Smooth muscle cell of the brain vasculature (primary cell): ENCODE measurements around the gene KIF16B.
A peak's percentile ranks its signal among the peaks of the same experiment; 100 is the strongest.
"Not testable (repeated sequence)": the region's sequence is repeated elsewhere in the genome, so short reads cannot be mapped to it uniquely, and the experiment has no call there.

Source experiments
- DNase-seq: peaks from one replicate; pipeline ENCODE4 v3.0.0-alpha.2; 2012; ENCODE audit warnings: low read depth, low spot score

The KIF16B gene

DNA sequence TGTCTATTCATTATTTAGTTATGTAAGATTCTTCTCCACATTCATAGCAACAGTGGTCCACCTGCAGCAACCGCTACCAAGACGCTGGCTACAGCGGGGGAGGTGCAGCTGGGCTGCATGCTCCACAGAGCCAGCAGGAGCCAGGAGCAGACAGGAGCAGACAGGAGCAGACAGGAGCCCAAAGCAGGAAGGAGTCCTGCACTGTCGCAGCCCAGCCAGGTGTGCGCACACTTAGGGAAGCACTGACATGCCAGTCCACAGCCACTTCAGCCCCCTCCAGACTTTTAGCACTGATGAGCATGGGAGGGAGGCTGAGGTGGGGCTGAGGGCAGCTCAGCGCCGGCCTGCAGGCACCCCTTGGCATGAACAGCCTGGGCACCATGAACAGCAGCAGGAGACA lies 19.6 kb downstream of the KIF16B start:
- no peak for DNase-seq

DNA sequence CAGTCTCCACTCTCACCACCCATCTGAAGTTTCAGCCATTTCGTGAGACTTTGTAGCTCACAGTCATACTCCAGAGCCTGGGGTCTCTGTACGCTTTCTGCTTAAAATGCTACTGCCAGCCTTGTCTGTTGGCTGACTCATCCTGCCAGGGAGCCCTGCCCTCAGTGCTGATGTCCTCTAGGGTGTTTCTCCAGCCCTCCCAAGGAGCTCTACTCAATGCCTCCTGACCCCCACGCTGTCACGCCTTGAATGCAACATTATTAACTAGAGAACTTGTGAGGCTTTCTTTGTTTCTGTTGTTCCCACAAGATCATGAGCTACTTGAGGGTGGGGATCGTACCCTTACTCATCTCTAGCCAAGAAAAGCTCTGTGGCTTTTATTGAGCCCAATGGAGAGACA lies 20.1 kb downstream of the KIF16B start:
- no peak for DNase-seq

DNA sequence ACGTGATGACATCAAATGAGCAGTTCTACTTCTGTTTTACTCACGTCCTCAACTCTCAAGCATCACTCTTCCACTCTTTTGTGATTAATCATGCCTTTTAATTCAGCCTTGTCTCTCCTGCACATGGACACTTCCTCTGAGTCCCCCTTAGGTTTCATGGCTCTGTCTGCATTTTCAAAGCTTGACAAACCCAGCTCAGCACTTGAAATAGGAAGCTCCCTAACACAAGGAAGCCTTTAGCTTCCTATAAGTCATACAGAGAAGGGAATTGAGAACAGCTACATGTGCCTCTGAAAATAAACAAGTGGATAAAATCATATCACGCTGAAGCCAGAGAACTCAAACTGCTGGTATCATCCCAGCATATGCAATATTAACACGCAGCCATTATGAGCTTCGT lies 21.2 kb downstream of the KIF16B start:
- no peak for DNase-seq

DNA sequence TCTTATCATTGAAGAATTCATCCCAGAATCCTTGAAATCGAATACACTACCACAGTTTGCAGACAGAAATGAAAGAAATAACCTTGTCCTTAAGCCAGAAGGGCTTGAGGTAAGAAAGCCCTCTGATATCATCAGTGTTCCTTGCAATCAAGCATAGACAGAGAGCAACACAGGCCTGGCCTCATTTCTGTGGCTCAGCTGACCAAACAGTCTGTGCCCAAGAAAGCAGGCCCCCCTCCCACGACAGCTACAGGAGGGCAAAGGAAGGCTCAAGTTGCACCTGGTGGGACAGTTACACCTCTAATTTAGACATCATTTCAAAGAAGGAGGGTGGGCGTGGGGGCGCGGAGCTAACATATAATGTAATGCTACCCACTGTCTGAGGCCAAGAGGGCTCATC lies 21.6 kb downstream of the KIF16B start:
- no peak for DNase-seq

DNA sequence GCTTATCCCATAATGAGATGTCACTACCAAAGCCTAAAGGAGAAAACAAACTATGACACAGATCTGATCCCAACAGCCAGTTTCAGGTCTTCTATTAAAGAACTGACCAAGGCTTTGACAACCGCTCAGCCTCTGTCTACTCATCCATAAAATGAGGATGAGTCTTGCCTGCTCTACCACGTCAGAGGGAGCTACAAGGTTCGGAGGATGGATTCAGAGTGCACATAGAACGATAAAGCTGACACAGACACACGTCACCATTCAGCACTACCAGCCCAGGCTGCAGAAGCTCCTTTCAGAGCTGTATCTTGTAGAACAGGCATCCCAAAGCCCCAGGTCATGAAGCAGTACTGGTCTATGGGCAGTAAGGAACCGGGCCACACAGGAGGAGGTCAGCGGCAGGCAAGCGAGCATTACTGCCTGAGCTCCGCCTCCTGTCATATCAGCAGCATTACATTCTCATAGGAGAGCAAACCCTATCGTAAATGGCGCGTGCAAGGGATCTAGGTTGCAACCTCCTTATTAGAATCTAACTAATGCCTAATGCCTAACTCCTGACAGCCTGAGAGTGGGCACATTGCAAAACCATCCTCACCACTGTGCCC lies 25.1 kb downstream of the KIF16B start:
- DNase-seq: no peak

DNA sequence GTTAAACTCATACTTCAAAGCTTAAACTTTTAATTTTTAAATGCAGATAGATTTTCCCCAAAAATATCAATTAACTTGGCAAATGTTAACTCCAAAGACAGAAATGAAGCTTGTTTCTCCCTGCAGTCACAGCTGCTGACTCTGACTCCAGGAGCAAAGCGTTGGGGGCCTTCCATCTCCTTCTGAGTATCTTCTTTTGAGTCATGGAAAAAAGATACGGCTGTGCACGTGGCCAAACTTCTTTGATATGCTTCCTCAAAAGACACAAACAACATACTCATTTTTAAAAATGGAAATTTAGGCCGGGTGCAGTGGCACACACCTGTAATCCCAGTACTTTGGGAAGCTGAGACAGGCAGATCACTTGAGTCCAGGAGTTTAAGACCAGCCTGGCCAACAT lies 28.3 kb downstream of the KIF16B start:
- no peak for DNase-seq

DNA sequence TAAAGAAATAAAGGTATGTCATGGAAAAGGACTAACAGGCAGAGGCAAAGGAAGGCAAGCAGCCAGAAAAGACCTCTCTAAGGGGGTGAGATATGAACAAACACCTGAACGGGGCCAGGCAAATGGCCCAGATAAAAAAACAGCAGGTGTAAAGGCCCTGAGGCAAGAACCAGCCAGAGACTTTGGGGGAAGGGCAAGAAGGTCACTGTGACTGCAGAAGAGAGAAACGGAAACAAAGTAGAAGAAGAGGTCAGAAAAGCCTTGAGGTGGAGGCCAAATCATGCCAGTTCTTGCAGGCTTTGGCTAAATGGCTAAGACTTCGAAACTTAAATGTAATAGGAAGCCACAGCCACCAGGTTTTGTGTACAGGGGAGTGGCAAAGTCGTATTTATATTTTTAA lies 30.8 kb downstream of the KIF16B start:
- no peak for DNase-seq

DNA sequence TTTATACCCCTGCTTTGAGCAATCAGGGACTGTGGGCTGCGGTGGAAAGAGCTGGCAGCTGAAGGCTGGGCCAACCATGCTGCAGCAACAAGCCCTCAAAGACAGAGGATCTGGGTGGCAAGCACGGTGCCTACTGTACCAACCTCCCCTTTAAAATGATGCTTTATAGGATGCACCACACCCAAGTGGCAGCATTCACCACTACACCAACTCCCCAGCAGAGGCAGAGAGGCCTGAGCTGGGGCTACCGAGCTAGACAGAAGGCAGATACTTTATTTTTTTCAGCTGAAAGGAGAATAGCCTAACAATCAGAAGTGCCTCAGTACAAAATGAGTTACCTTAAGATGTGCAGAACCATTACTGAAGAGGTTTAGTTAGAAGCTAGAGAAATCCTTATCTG lies 31.4 kb downstream of the KIF16B start:
- no peak for DNase-seq

DNA sequence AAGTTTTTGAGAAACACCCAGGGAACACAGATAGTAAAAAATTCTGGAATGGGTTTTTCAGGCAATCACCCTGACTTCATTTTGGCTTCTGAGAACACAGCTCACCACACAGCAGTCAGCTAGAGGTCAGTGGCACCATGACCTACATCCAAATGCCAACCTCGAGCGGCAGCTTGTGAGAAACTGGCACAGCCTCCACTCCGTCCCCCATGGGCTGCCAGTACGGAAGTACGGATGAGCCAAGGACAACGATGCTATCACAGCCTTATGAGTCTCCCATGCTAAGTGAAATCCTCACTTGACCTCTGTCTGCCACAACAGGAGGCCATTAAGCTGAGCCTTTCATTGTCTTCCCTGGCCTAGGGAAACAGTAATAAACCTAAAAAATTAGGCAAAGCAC lies 32.0 kb downstream of the KIF16B start:
- DNase-seq: no peak

DNA sequence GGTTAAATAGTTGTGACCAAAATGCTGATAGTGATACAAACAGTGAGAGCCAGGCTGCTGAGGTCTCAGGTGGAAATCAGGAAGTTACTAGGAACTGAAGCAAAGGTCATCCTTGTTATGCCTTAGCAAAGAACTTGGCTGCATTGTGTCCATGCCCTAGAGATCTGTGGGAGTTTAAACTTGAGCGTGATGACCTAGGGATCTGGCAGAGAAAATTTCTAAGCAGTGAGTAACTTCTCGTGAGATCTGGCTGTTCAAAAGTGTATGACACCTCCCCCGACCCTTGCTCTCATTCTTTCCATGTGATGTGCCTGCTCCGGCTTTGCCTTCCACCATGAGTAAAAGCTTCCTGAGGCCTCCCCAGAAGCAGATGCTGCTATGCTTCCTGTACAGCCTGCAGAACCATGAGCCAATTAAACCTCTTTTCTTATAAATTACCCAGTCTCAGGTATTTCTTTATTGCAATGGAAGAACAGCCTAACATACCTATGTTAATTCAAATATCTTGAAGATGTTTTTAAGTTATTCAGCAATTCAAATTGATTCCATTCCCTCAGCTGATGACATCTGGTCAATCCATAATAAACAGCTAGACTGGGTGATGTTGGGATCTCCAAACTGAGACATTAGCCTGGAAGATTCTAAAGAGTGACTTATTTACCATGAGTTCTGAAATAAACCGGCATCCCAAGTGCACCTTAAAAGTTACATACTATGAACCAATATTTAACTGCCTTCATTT lies 33.8 kb downstream of the KIF16B start:
- DNase-seq: no peak

DNA sequence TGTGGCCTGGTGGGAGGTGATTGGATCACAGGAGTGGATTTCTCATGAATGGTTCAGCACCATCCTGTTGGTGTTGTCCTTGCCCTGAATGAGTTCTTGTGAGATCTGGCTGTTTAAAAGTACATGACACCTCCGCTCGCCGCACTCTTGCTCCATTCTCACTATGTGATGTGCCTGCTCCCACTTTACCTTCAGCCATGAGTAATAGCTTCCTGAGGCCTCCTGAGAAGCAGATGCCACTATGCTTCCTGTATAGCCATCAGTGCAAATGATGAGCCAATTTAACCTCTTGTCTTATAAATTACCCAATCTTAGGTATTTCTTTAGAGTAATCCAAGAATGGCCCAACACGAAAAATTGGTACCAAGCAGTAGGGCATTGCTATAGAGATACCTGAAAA lies 34.5 kb downstream of the KIF16B start:
- DNase-seq: no peak

DNA sequence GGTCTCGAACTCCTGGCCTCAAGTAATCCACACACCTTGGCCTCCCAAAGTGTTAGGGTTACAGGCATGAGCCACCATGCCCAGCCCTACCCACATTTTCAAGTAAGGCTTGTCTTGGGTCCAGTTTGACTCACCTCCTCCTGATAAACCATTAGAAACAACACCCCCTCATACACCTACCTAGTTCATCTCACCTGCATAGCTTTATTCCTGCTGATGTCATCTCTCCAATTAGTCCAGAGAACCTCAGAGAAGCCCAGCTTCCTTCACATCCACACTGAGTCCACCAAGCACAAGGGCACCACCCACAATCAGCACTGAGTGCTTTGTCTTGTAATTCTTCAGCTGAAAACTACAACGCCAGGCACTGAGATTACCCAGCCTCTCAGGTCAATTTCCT lies 35.3 kb downstream of the KIF16B start:
- DNase-seq: no peak

DNA sequence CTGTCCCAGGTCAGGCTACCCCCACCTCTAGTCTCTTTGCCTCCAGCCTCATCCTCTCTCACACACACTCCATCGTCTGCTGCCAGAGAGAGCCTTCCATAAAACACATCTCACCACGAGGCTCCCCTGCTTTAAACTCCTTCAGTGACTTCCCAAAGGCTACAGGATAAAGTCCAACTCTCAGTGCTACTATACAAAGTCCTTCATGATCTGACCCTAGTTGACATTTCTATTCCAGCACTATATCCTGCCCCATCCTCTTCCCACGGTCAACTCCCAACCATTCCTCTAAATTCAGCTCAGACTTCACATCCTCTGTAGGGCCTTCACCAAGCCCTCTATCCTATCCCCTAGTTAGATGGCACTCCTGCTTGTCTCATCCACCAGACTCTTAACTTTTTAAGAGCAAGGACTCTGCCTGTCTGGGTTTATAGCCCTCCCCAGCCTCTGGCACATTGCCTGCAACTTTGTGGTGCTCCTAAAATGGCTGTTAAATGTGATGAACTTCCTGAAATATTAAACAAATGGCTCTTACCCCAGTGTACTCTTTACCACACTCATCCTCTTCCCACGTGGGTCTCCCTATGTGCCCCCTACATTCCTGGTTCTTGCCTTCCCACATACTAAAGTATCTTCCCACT lies 36.1 kb downstream of the KIF16B start:
- DNase-seq: no peak

DNA sequence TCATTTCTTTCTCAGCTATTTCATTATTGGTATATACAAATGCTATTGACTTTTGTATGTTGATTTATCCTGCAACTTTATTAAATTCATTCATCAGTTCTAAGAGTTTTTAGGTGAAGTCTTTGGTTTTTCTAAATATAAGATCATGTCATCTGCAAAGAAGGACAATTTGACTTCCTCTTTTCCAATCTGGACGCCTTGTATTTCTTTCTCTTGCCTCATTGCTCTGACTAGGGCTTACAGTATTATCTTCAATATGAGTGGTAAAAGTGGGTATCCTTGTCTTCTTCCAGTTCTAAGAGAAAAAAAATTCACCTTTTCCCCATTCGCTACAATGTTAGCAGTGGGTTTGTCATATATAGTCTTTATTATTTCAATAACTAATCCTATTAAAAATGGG lies 38.0 kb downstream of the KIF16B start:
- no peak for DNase-seq

DNA sequence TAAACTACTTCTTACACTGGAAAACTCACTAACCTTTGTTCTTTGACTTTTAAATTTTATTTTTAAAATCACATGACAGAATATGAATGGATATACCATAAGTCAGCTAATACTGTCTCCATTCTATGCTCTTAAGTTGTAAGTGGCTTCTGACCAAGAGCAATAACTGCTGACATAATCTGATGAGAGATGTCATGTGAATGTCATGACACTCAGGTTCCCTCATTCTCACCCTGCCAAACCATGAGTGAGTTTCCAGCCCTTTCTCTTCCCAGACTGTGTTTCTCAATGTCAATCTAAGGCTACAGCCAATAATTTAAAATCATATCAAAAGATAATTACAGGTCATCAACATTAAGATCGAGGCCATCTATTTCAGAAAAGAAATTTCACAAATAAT lies 39.7 kb downstream of the KIF16B start:
- no peak for DNase-seq

DNA sequence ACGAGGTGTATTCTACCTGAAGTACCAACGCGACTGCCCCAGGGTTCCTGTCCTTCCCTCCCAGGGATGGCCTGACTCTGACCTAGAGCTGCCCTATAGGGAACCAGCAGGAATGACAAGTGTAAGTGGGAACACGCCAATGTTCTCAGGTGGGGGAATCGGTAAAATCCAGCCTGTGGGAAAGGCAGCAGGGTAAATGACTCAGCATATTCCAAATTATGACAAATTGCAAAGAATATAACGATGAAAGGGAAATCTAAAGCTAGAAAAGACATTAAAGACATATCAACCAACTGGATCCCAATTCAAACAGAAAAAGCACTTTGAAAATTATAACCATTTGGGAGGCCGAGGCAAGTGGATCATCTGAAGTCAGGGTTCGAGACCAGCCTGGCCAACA lies 41.8 kb downstream of the KIF16B start:
- no peak for DNase-seq

DNA sequence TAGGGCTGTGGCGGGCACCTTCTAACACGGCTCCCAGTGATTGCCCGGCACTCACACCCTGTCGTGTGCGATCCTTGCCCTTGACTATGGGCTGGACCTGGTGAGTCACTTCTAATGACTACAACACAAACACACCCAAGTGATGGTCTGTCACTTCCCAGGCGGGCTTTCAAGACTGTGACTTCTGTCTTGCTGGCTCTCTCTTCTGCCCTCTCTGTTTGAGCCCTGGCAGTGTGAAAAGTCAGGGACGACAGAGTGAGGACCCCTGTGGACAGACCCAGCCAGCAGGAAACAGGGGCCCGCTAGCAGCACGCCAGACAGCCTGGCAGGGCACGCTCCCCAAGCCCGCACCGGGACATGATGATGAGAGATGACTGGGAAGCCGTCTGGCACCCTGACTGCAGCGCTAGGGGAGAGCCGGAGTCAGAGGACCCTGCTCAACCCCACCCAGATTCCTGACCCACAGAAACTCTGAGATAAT lies 43.0 kb downstream of the KIF16B start:
- DNase-seq: no peak

DNA sequence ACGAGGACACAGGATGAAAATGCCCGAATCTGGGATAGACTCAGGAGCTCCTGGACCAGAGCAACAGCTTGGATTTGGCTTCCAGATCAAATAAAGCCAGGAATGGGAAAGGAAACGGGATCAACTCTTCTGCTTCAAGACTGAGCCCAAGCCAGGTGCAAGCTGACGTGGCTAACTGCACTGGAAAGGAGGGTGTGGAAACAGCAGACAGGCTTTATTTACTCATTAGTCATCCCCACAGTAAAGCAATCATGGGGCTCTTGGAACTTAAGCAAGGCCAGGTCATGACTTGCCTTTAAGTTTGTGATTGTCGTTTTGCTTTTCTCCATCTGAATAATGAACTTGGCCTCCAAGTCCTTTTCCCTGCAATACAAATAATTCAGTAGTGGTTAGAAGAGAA lies 45.2 kb downstream of the KIF16B start:
- peak; percentile 41 for DNase-seq

DNA sequence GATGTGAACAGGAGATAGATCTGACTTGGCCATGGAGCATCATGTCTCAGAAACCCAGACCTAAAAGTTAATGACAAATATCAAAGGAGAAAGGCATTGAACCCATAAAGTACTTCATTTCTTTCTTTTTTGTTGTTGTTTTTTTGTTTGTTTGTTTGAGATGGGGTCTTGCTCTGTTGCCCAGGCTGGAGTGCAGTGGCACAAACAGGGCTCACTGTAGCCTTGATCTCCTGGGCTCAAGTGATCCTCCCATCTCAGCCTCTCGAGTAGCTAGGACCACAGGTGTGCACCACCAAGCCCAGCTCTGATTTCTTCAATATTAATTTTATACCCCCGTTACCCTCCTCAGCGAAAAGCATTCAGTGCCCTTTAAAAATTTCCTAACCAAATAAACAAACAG lies 45.8 kb downstream of the KIF16B start:
- DNase-seq: no peak

DNA sequence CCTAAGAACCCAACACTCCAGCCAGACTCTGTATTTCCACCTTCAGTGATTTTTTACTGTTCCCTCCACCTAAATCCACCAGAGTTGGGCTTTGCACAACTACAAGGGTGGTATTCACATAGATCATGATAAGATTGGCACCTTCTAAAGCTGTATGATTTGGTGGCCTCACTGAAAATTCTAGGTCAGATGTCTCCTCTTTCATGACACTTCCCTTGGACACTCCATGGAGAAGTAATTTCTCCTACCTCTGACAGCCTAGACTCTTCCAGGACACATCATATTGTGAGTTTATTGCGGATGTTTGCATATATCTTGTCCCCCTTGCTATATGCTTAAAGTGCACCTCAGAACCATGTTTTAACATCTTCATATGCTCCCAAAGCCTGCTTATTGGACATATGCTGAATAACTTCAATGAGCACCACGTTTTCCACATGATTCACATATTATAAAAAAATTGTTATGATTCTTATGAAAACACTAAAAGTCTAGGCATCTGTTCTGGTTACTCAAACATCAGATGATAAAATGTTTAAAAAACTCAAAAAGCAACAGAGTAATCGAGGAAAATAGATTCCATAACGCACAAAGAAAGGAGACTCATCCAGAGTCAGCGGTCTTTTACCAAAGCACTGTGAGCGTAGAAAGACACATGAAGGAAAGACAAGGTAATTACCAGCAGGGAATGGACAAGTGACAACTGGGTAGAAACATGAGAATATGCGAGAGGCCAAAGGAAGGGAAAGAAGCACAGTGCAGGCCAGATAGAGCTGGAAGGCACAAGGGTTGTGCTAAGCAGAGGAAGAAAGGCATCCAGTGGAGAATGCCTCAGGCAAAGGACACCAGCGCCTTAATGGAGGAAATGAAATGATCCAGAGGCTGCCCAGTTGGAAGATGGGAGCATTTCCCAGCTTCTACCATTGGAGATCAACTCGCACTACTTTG lies 46.5 kb downstream of the KIF16B start:
- no peak for DNase-seq

DNA sequence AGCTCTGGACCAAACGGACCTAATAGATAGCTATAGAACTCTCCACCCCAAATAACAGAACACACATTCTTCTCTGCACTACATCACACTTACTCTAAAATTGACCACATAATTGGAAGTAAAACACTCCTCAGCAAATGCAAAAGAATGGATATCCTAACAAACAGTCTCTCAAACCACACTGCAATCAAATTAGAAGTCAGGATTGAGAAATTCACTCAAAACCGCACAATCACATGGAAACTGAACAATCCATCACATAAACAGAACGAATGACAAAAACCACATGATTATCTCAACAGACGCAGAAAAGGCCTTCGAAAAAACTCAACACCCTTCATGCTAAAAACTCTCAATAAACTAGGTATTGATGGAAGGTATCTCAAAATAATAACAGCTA lies 50.6 kb downstream of the KIF16B start:
- not testable (repeated sequence) for DNase-seq

DNA sequence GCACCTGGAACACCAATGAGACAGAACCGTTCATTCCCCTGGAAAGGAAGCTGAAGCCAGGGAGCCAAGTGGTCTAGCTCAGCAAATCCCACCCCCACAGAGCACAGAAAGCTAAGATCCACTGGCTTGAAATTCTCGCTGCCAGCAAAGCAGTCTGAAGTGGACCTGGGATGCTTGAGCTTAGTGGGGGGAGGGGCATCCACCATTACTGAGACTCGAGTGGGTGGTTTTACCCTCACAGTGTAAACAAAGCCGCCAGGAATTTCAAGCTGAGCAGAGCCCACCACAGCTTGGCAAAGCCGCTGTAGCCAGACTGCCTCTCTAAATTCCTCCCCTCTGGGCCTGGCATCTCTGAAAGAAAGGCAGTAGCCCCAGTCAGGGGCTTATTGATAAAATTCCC lies 53.1 kb downstream of the KIF16B start:
- no peak for DNase-seq
